DOHH2 (cell line): Measurements from ENCODE around the gene DDIT4.

Experiments
- CTCF ChIP-seq: fragments of 200-600 bp; sonication (generic); IDR thresholded peaks from one replicate; pipeline ENCODE4 v1.5.1; 2014; ENCODE audit warnings: antibody characterized with exemption, mild to moderate bottlenecking, low read depth, low read length; ENCODE audit not compliant: poor library complexity, severe bottlenecking
- EZH2phosphoT487 ChIP-seq: fragments of 200-600 bp; sonication (generic); IDR thresholded peaks from 2 replicates; pipeline ENCODE4 v1.6.1; 2017; ENCODE audit warnings: borderline replicate concordance, mild to moderate bottlenecking, antibody characterized with exemption, low read length, moderate library complexity, mixed read lengths

DNA sequence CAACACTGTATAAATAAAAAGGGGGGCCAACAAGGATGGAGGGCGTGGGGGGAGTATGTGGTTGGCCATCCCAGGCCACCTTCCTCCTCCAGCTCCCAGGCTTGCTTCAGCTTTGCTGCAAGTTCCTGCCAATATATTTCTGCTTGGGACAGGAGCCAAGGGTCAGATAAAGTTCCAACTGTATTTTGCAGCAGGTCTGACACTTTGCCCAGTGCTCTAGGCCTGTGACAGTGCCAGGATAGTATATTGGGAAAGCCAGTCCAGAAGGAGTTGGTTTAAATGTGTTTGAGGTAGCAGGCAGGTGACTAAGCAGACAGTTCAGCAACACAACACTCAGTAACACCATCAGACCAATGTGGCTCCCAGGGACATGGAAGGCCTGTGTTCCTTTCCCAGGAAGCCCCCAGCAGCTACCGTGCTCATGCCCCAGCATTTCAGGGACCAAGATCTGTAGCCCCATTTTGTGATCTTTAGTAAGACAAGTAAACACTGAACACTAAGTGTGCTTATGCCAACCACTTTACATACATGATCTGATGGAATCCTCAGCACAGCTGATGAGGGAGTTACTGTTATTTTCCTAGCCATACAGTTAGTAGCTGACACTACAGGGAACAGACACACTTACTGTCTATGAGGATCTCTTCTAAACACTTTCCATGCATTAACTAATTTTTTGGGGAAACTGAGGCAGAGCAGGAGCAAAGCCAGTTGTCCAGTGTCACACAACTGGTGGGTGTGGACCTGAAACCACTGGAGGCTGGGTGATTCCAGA, 42.1 kb downstream of the DDIT4 start:
- no peak for TF ChIP-seq EZH2phosphoT487
- TF ChIP-seq CTCF = no peak
